ENCODE data around the gene C17orf50.

Gene C17orf50

GRCh38 chr17:35775583-35775982, 14.9 kb downstream of the C17orf50 start:
- ATAC-seq (no peak), DNase-seq (no peak)
- Mint-ChIP-seq H3K36me3 (ENCODE audit: low read depth) (no peaks in the 10 kb centered on the region), H3K4me1 (no peaks in the 10 kb centered on the region), H3K27me3 (peaks cover 7% of the 10 kb centered on the region), H3K4me3 (no peak overlapping the region), H3K27ac (no peak overlapping the region), H3K9me3 (no peaks in the 10 kb centered on the region)

- Mint-ChIP-seq H3K4me3 (no peak overlapping the region), H3K27ac (no peak overlapping the region), H3K27me3 (peaks cover 5% of the 10 kb centered on the region), H3K36me3 (ENCODE audit: low read depth) (no peaks in the 10 kb centered on the region), H3K4me1 (no peaks in the 10 kb centered on the region), H3K9me3 (no peaks in the 10 kb centered on the region)
- ATAC-seq = no peak
- DNase-seq = no peak
These were observed 18.0 kb downstream of the C17orf50 start for GRCh38 chr17:35778641-35779196.

GRCh38 chr17:35780950-35781349, 20.3 kb downstream of the C17orf50 start:
- peaks cover 3% of the 10 kb centered on the region for H3K27me3 Mint-ChIP-seq
- no peaks in the 10 kb centered on the region for H3K36me3 Mint-ChIP-seq (ENCODE audit: low read depth)
- no peak overlapping the region for H3K27ac Mint-ChIP-seq
- no peaks in the 10 kb centered on the region for H3K9me3 Mint-ChIP-seq
- no peaks in the 10 kb centered on the region for H3K4me1 Mint-ChIP-seq
- no peak for DNase-seq
- no peak for ATAC-seq
- H3K4me3 Mint-ChIP-seq = no peak overlapping the region

GRCh38 chr17:35784895-35785294, 24.2 kb downstream of the C17orf50 start:
- Mint-ChIP-seq H3K27me3 (no peaks in the 10 kb centered on the region), H3K27ac (no peak overlapping the region), H3K4me1 (peaks cover 11% of the 10 kb centered on the region), H3K36me3 (ENCODE audit: low read depth) (no peaks in the 10 kb centered on the region), H3K4me3 (no peak overlapping the region), H3K9me3 (no peaks in the 10 kb centered on the region)
- ATAC-seq (no peak), DNase-seq (no peak)

- DNase-seq (no peak), ATAC-seq (no peak)
- H3K4me1 Mint-ChIP-seq = peaks cover 16% of the 10 kb centered on the region
- H3K4me3 Mint-ChIP-seq = no peak overlapping the region
- no peak overlapping the region for H3K27ac Mint-ChIP-seq
- H3K27me3 Mint-ChIP-seq = peaks cover under 1% of the 10 kb centered on the region
- H3K36me3 Mint-ChIP-seq (ENCODE audit: low read depth) = no peaks in the 10 kb centered on the region
- no peaks in the 10 kb centered on the region for H3K9me3 Mint-ChIP-seq
These were observed 26.3 kb downstream of the C17orf50 start for GRCh38 chr17:35786941-35787432.

GRCh38 chr17:35788477-35789368, 28.0 kb downstream of the C17orf50 start:
- Mint-ChIP-seq H3K9me3 (no peaks in the 10 kb centered on the region), H3K27ac (no peak overlapping the region), H3K4me1 (peaks cover 18% of the 10 kb centered on the region), H3K27me3 (peaks cover 10% of the 10 kb centered on the region), H3K4me3 (no peak overlapping the region), H3K36me3 (ENCODE audit: low read depth) (no peaks in the 10 kb centered on the region)
- ATAC-seq (peak; percentile 65), DNase-seq (no peak)

- Mint-ChIP-seq H3K36me3 (ENCODE audit: low read depth) (no peaks in the 10 kb centered on the region), H3K4me1 (peaks cover 23% of the 10 kb centered on the region), H3K27ac (no peak overlapping the region), H3K4me3 (no peak overlapping the region), H3K9me3 (no peaks in the 10 kb centered on the region), H3K27me3 (peaks cover 23% of the 10 kb centered on the region)
- ATAC-seq = no peak
- no peak for DNase-seq
These were observed 30.2 kb downstream of the C17orf50 start for GRCh38 chr17:35790841-35791240.

- no peak for ATAC-seq
- Mint-ChIP-seq H3K4me3 (no peak overlapping the region), H3K9me3 (no peaks in the 10 kb centered on the region), H3K36me3 (ENCODE audit: low read depth) (no peaks in the 10 kb centered on the region), H3K4me1 (peaks cover 29% of the 10 kb centered on the region), H3K27me3 (peaks cover 32% of the 10 kb centered on the region), H3K27ac (no peak overlapping the region)
- DNase-seq = no peak
These were observed 31.1 kb downstream of the C17orf50 start for GRCh38 chr17:35791681-35792350.

- H3K27me3 Mint-ChIP-seq = peaks cover 38% of the 10 kb centered on the region
- no peak overlapping the region for H3K4me3 Mint-ChIP-seq
- ATAC-seq (no peak), DNase-seq (no peak)
- peaks cover 29% of the 10 kb centered on the region for H3K4me1 Mint-ChIP-seq
- no peak overlapping the region for H3K27ac Mint-ChIP-seq
- no peaks in the 10 kb centered on the region for H3K36me3 Mint-ChIP-seq (ENCODE audit: low read depth)
- no peaks in the 10 kb centered on the region for H3K9me3 Mint-ChIP-seq
These were observed 32.6 kb downstream of the C17orf50 start for GRCh38 chr17:35793257-35793656.

- Mint-ChIP-seq H3K36me3 (ENCODE audit: low read depth) (no peaks in the 10 kb centered on the region), H3K27me3 (peaks cover 41% of the 10 kb centered on the region), H3K4me1 (peaks cover 19% of the 10 kb centered on the region), H3K27ac (no peak within 1 kb of the TSS), H3K4me3 (peak within 1 kb of the TSS; percentile 66), H3K9me3 (no peaks in the 10 kb centered on the region)
- ATAC-seq (peak; percentile 71), DNase-seq (peak; percentile 60)
These were observed 34.6 kb downstream of the C17orf50 start, which contains the start of gene MMP28 for GRCh38 chr17:35795007-35795870. TSS of gene MMP28 (minus strand) at chr17:35795641. CDS start at chr17:35795377, 264 bp downstream.

- Mint-ChIP-seq H3K27ac (no peak overlapping the region), H3K36me3 (ENCODE audit: low read depth) (no peaks in the 10 kb centered on the region), H3K27me3 (peaks cover 41% of the 10 kb centered on the region), H3K4me3 (peak overlapping the region; percentile 66), H3K9me3 (no peaks in the 10 kb centered on the region), H3K4me1 (peaks cover 14% of the 10 kb centered on the region)
- ATAC-seq = no peak
- no peak for DNase-seq
These were observed 35.2 kb downstream of the C17orf50 start for GRCh38 chr17:35795871-35796265.

GRCh38 chr17:35796942-35797341, 36.3 kb downstream of the C17orf50 start:
- ATAC-seq (no peak), DNase-seq (no peak)
- peaks cover 41% of the 10 kb centered on the region for H3K27me3 Mint-ChIP-seq
- H3K27ac Mint-ChIP-seq = no peak overlapping the region
- H3K4me3 Mint-ChIP-seq = no peak overlapping the region
- H3K4me1 Mint-ChIP-seq = peaks cover 23% of the 10 kb centered on the region
- no peaks in the 10 kb centered on the region for H3K36me3 Mint-ChIP-seq (ENCODE audit: low read depth)
- H3K9me3 Mint-ChIP-seq = no peaks in the 10 kb centered on the region

GRCh38 chr17:35797370-35797769, 36.7 kb downstream of the C17orf50 start:
- no peaks in the 10 kb centered on the region for H3K9me3 Mint-ChIP-seq
- no peaks in the 10 kb centered on the region for H3K36me3 Mint-ChIP-seq (ENCODE audit: low read depth)
- no peak for ATAC-seq
- peaks cover 38% of the 10 kb centered on the region for H3K27me3 Mint-ChIP-seq
- no peak overlapping the region for H3K27ac Mint-ChIP-seq
- peaks cover 26% of the 10 kb centered on the region for H3K4me1 Mint-ChIP-seq
- no peak for DNase-seq
- H3K4me3 Mint-ChIP-seq = no peak overlapping the region

GRCh38 chr17:35797918-35798317, 37.2 kb downstream of the C17orf50 start:
- DNase-seq (no peak), ATAC-seq (no peak)
- Mint-ChIP-seq H3K9me3 (no peaks in the 10 kb centered on the region), H3K27ac (no peak overlapping the region), H3K4me3 (no peak overlapping the region), H3K27me3 (peaks cover 37% of the 10 kb centered on the region), H3K36me3 (ENCODE audit: low read depth) (no peaks in the 10 kb centered on the region), H3K4me1 (peaks cover 32% of the 10 kb centered on the region)

All from activated naive CD8-positive, alpha-beta T cell treated with anti-CD3 and anti-CD28 coated beads, Interleukin-2, amount 50 U/mL, for 24 hours (primary cell).